K562 (cell line): ENCODE data around the gene ZMYND8. TPM values are rescaled to one million over a fixed set of nuclear protein-coding genes. Genes with fewer than 3 reads are reported as not detected.

Source experiments
- ATAC-seq: fragments of 200-7000 bp; cut with Tn5 transposase; 3 replicates; pipeline ENCODE4 v1.9.1; 2020; ENCODE audit warnings: moderate library complexity
- BruUV-seq: library from RNA; stranded (reverse); fragments of 400-500 nt; replicated peaks from 2 replicates; lab custom pipeline; 2021; lab: Mats Ljungman, UMichigan
- CTCF ChIA-PET: fragments of 300-600 bp; formaldehyde crosslinking; extraction: SDS; loops from one replicate; lab custom pipeline; 2021; ENCODE audit warnings: low intra/inter-chr PET ratio; lab: Yijun Ruan, JAX
- POLR2A ChIA-PET: fragments of 300-600, 350-650 bp; sonication (Branson Sonifier 250); formaldehyde crosslinking; extraction: SDS; loops from one replicate; lab custom pipeline; 2021; ENCODE audit warnings: antibody characterized with exemption, inconsistent platforms; lab: Yijun Ruan, JAX
- DNase-seq, 4 experiments: peaks; one replicate each; pipeline versions ENCODE4 v3.0.0 to v3.0.0-alpha.2; 2011 to 2018; ENCODE audit warnings: low spot score in 3 of 4, mixed read lengths in 3 of 4; ENCODE audit errors: extremely low read depth in 1 of 4
- FAIRE-seq: peaks from 2 replicates; lab custom pipeline; 2011; peaks lifted over from hg19 to GRCh38; lab: Jason Lieb, UNC
- H2AFZ ChIP-seq: 2 replicates; pipeline ENCODE4 v1.6.0; 2011; ENCODE audit warnings: low read depth, low read length, control low read depth, inconsistent platforms
- H3K27ac ChIP-seq: fragments of 200-600 bp; 3 replicates; pipeline ENCODE4 v1.8.0; 2011; ENCODE audit warnings: low read depth, mild to moderate bottlenecking, control low read depth, inconsistent platforms, low read length, moderate library complexity, mixed read lengths; ENCODE audit errors: extremely low read depth
- H3K27me3 ChIP-seq, 2 experiments: fragments of 300-600 bp in 1 of 2; 2 replicates in 1 of 2; 3 replicates in 1 of 2; pipeline versions ENCODE4 v1.6.0 to v1.8.0; 2011; ENCODE audit warnings: inconsistent platforms in 2 of 2, low read length in 2 of 2, mild to moderate bottlenecking in 1 of 2, mixed read lengths in 1 of 2, moderate library complexity in 1 of 2; ENCODE audit not compliant: control insufficient read depth in 2 of 2, insufficient read depth in 2 of 2
- H3K36me3 ChIP-seq: fragments of 300-600 bp; 3 replicates; pipeline ENCODE4 v1.8.0; 2011; ENCODE audit warnings: mild to moderate bottlenecking, low read length, inconsistent platforms; ENCODE audit not compliant: control insufficient read depth, insufficient read depth
- H3K4me1 ChIP-seq, 2 experiments: fragments of 200-600 bp in 1 of 2; replicated peaks in 1 of 2; 2 replicates in 1 of 2; 3 replicates in 1 of 2; pipeline versions ENCODE4 v1.5.1 to v1.8.0; 2011; ENCODE audit warnings: inconsistent platforms in 2 of 2, low read length in 2 of 2, mild to moderate bottlenecking in 1 of 2, mixed read lengths in 1 of 2, moderate library complexity in 1 of 2; ENCODE audit not compliant: control insufficient read depth in 2 of 2, insufficient read depth in 2 of 2
- H3K4me2 ChIP-seq: 2 replicates; pipeline ENCODE4 v1.6.1; 2011; ENCODE audit warnings: low read length, control low read depth, inconsistent platforms, mixed read lengths; ENCODE audit not compliant: insufficient read depth
- H3K4me3 ChIP-seq: fragments of 200-600 bp; sonication (generic), shearing (Covaris generic); 2 replicates; pipeline ENCODE4 v1.5.1; 2016; ENCODE audit warnings: control low read depth, inconsistent platforms
- H3K79me2 ChIP-seq: fragments of 200-600 bp; 3 replicates; pipeline ENCODE4 v1.8.0; 2011; ENCODE audit warnings: low read length, inconsistent platforms; ENCODE audit not compliant: control insufficient read depth, insufficient read depth
- H3K9ac ChIP-seq, 2 experiments: 2 replicates each; pipeline versions ENCODE4 v1.6.0 to v1.6.1; 2011; ENCODE audit warnings: low read depth in 2 of 2, low read length in 2 of 2, control low read depth in 1 of 2, inconsistent platforms in 1 of 2, mild to moderate bottlenecking in 1 of 2, mixed read lengths in 1 of 2; ENCODE audit not compliant: insufficient read depth in 1 of 2
- H3K9me1 ChIP-seq: one replicate; pipeline ENCODE4 v1.6.0; 2011; ENCODE audit warnings: inconsistent platforms, mild to moderate bottlenecking, low read length, moderate library complexity; ENCODE audit not compliant: control insufficient read depth, insufficient read depth
- H3K9me3 ChIP-seq: replicated peaks from 2 replicates; pipeline ENCODE4 v1.5.1; 2011; ENCODE audit warnings: low read depth, low read length, inconsistent platforms; ENCODE audit not compliant: control insufficient read depth, insufficient read depth
- H4K20me1 ChIP-seq: replicated peaks from 2 replicates; pipeline ENCODE4 v1.6.1; 2011; ENCODE audit warnings: low read length, inconsistent platforms, mixed read lengths; ENCODE audit not compliant: control insufficient read depth, insufficient read depth
- CAMTA2 ChIP-seq: fragments of 250-450 bp; sonication (Bioruptor Pico); conservative IDR thresholded peaks from 2 replicates; pipeline ENCODE4 v1.5.1; 2022
- CBFA2T3 ChIP-seq: fragments of 450-650 bp; IDR thresholded peaks from 2 replicates; pipeline ENCODE4 v1.6.1; 2017
- NONO ChIP-seq, 2 experiments: fragments of 200-400 bp in 1 of 2; fragments of 450-650 bp in 1 of 2; formaldehyde crosslinking in 1 of 2; IDR thresholded peaks; 2 replicates each; pipeline ENCODE4 v1.6.1; 2017; ENCODE audit warnings: low read depth in 2 of 2, mild to moderate bottlenecking in 2 of 2, moderate library complexity in 2 of 2, low read length in 1 of 2
- SPI1 ChIP-seq: IDR thresholded peaks from 2 replicates; pipeline ENCODE4 v1.6.1; 2011; ENCODE audit warnings: low read depth, low read length, control low read depth, borderline replicate concordance
- TCF7 ChIP-seq: sonication (generic); IDR thresholded peaks from 2 replicates; pipeline ENCODE4 v1.6.1; 2016; ENCODE audit warnings: antibody characterized with exemption, borderline replicate concordance
- ZNF12 ChIP-seq: sonication (generic); formaldehyde crosslinking; IDR thresholded peaks from 2 replicates; pipeline ENCODE4 v1.4.0; 2020; ENCODE audit warnings: mild to moderate bottlenecking, missing genetic modification reagents
- ZNF431 ChIP-seq: sonication (generic); formaldehyde crosslinking; IDR thresholded peaks from 2 replicates; pipeline ENCODE4 v1.8.0; 2022; ENCODE audit warnings: mild to moderate bottlenecking, missing genetic modification reagents
- WGBS: fragments of 100-300 bp; shearing (Covaris generic); methylation state at CpG from one replicate; pipeline ENCODE4 v1.1.6; 2016; ENCODE audit warnings: low coverage, mixed read lengths; ENCODE audit not compliant: insufficient coverage; ENCODE audit errors: missing lambda C conversion rate; 5-methylcytosine and 5-hydroxymethylcytosine counted together
- in situ Hi-C: fragments of 300-500 bp; cut with MboI; formaldehyde crosslinking; loops from 4 replicates; pipeline ENCODE4 v1.15.0; 2018; ENCODE audit warnings: inconsistent platforms, mixed read lengths
- intact Hi-C: fragments of 100-400 bp; cut with micrococcal nuclease; formaldehyde crosslinking; loops from 2 replicates; pipeline ENCODE4 v1.14.2; 2022
- polyA plus RNA-seq, 8 experiments: library from polyadenylated mRNA; depleted of rRNA in 4 of 8; stranded (reverse) in 5 of 8; unstranded in 3 of 8; fragments of >200 nt; fragmentation: Nextera tagmentation in 2 of 8; fragmentation: Illumina TruSeq in 1 of 8; extraction: Ambion mirVana in 2 of 8; extraction: Trizol in 1 of 8; gene quantifications; 2 replicates each; pipeline versions ENCODE4 v1.2.1 to v1.2.3, GENCODE V29; 2011 to 2014; ENCODE audit warnings: inconsistent platforms in 1 of 8, missing spikeins in 1 of 8
- total RNA-seq, 7 experiments: library from RNA; depleted of rRNA in 6 of 7; stranded (reverse); fragments of >200 nt in 6 of 7; fragmentation: Illumina TruSeq in 2 of 7; extraction: Trizol in 2 of 7; gene quantifications; 2 replicates each; pipeline versions ENCODE4 v1.2.1 to v1.2.3, GENCODE V29; 2011 to 2021; ENCODE audit warnings: low replicate concordance in 1 of 7
- TF ChIP-seq, protein P1 (sequence below): fragments of 200-800 bp; sonication (Bioruptor generic); IDR thresholded peaks from 2 replicates; pipeline ENCODE4 v1.6.1; 2017; ENCODE audit warnings: missing genetic modification characterization, missing compliant biosample characterization
- TF ChIP-seq, protein P2 (sequence below), 3 experiments: fragments of 200-800 bp in 1 of 3; fragments of 250-450 bp in 1 of 3; fragments of 450-650 bp in 1 of 3; sonication (Bioruptor Pico) in 1 of 3; sonication (Bioruptor generic) in 1 of 3; formaldehyde crosslinking in 1 of 3; IDR thresholded peaks; 2 replicates each; pipeline versions ENCODE4 v1.6.1 to v1.8.0; 2016 to 2022; ENCODE audit warnings: mild to moderate bottlenecking in 2 of 3, missing genetic modification characterization in 2 of 3, missing compliant biosample characterization in 1 of 3, moderate library complexity in 1 of 3

ZMYND8 gene
- total and polyA plus RNA-seq, 9 of the 15 experiments (the other 6 are each of a cell fraction or from before 2014, with no cell fraction given) = 31.8 to 148 (median 71.9) TPM

- ChIA-PET CTCF (no interaction called here), POLR2A (interaction anchor here (0.6 to 0.7 kb wide), 2 partner anchors 21 to 457 kb away, joined by 3 to 4 read pairs; no protein-coding TSS in a partner anchor)
- H3K4me1 ChIP-seq = peaks cover 9 to 28% of the 10 kb centered on the region in 2 experiments
- H3K79me2 ChIP-seq = no peaks in the 10 kb centered on the region
- H3K4me3 ChIP-seq = no peak overlapping the region
- H3K9ac ChIP-seq = 0 out of 4 replicates have a peak overlapping the region, but pooled peaks of 1 of the 2 experiments have one; percentile 6
- WGBS = 44% methylated on average over 10 of the region's 10 CpGs
- peak overlapping the region; percentile 51; the same call in 1 of the 2 replicates for H2AFZ ChIP-seq
- BruUV-seq = no TSS peak
- H3K9me1 ChIP-seq = no peaks in the 10 kb centered on the region
- ATAC-seq (no peak), FAIRE-seq (no peak), DNase-seq (peak in 1 of 4 experiments; percentile 34)
- H3K27me3 ChIP-seq = no peaks in the 10 kb centered on the region
- intact Hi-C loops = no loop called here
- H3K36me3 ChIP-seq = no peaks in the 10 kb centered on the region
- H3K9me3 ChIP-seq = no peaks in the 10 kb centered on the region
- no peak overlapping the region; the same call in 2 of the 3 replicates for H3K27ac ChIP-seq
- 0 out of 2 replicates have a peak, but pooled peaks cover 3% of the 10 kb centered on the region for H4K20me1 ChIP-seq
- in situ Hi-C loops = loop anchor here (10.0 kb wide), 1 partner anchor 422 kb away; no protein-coding TSS in a partner anchor
- H3K4me2 ChIP-seq = no peak overlapping the region
- TF ChIP-seq TCF7 (no peak), SPI1 (peak; percentile 79), ZNF12 (CRISPR knock-in tag) (peak; percentile 89), ZNF431 (peak; percentile 85), CBFA2T3 (peak; percentile 29; the same call in 1 of the 2 replicates), CAMTA2 (CRISPR knock-in tag) (no peak), NONO (IDR thresholded peaks at IDR 0.05; ENCODE audit: low read depth in 2 of 2, low read length in 1 of 2) (no peak)
- TF ChIP-seq, protein P1, sequence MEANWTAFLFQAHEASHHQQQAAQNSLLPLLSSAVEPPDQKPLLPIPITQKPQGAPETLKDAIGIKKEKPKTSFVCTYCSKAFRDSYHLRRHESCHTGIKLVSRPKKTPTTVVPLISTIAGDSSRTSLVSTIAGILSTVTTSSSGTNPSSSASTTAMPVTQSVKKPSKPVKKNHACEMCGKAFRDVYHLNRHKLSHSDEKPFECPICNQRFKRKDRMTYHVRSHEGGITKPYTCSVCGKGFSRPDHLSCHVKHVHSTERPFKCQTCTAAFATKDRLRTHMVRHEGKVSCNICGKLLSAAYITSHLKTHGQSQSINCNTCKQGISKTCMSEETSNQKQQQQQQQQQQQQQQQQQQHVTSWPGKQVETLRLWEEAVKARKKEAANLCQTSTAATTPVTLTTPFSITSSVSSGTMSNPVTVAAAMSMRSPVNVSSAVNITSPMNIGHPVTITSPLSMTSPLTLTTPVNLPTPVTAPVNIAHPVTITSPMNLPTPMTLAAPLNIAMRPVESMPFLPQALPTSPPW (CRISPR knock-in tag) = peak; percentile 28; the same call in 1 of the 2 replicates
- TF ChIP-seq, protein P2, sequence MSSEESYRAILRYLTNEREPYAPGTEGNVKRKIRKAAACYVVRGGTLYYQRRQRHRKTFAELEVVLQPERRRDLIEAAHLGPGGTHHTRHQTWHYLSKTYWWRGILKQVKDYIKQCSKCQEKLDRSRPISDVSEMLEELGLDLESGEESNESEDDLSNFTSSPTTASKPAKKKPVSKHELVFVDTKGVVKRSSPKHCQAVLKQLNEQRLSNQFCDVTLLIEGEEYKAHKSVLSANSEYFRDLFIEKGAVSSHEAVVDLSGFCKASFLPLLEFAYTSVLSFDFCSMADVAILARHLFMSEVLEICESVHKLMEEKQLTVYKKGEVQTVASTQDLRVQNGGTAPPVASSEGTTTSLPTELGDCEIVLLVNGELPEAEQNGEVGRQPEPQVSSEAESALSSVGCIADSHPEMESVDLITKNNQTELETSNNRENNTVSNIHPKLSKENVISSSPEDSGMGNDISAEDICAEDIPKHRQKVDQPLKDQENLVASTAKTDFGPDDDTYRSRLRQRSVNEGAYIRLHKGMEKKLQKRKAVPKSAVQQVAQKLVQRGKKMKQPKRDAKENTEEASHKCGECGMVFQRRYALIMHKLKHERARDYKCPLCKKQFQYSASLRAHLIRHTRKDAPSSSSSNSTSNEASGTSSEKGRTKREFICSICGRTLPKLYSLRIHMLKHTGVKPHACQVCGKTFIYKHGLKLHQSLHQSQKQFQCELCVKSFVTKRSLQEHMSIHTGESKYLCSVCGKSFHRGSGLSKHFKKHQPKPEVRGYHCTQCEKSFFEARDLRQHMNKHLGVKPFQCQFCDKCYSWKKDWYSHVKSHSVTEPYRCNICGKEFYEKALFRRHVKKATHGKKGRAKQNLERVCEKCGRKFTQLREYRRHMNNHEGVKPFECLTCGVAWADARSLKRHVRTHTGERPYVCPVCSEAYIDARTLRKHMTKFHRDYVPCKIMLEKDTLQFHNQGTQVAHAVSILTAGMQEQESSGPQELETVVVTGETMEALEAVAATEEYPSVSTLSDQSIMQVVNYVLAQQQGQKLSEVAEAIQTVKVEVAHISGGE (CRISPR knock-in tag; IDR thresholded peaks at IDR 0.05) = peak in 1 of 3 experiments; percentile 42; a peak in 1 of 6 replicates
Measured at GRCh38 chr20:47202733-47203667, 153.5 kb downstream of the ZMYND8 start.
